Activated B cell treated with CpG ODN at 0.5 μM for 24 hours (primary cell): ENCODE data around the gene EXOC3. TPM values are rescaled to one million over a fixed set of nuclear protein-coding genes. Genes with fewer than 3 reads are reported as not detected.
A peak's percentile ranks its signal among the peaks of the same experiment; 100 is the strongest.

Experiments
- ATAC-seq: fragments of 200-7000 bp; cut with Tn5 transposase; one replicate; pipeline ENCODE4 v1.10.0; 2021; ENCODE audit warnings: low read depth, mild to moderate bottlenecking, moderate library complexity
- CTCF ChIA-PET: fragments of 350-600 bp; sonication (Branson Sonifier 250); formaldehyde crosslinking; loops from one replicate; lab custom pipeline; 2021; ENCODE audit warnings: antibody characterized with exemption; lab: Charles Lee
- POLR2A ChIA-PET: fragments of 350-600 bp; sonication (Branson Sonifier 250); formaldehyde crosslinking; loops from one replicate; lab custom pipeline; 2021; ENCODE audit warnings: antibody characterized with exemption; lab: Charles Lee
- DNase-seq: peaks from one replicate; pipeline ENCODE4 v3.0.0; 2022
- H3K27ac Mint-ChIP-seq: one replicate; pipeline ENCODE4 v1.8.0; 2020; ENCODE audit warnings: mixed read lengths
- H3K27me3 Mint-ChIP-seq: one replicate; pipeline ENCODE4 v1.8.0; 2021; ENCODE audit warnings: mixed read lengths
- H3K36me3 Mint-ChIP-seq: one replicate; pipeline ENCODE4 v1.8.0; 2021; ENCODE audit warnings: low read depth, mixed read lengths
- H3K4me1 Mint-ChIP-seq: one replicate; pipeline ENCODE4 v1.8.0; 2021; ENCODE audit warnings: mixed read lengths
- H3K4me3 Mint-ChIP-seq: one replicate; pipeline ENCODE4 v1.8.0; 2020; ENCODE audit warnings: mild to moderate bottlenecking, mixed read lengths
- H3K9me3 Mint-ChIP-seq: one replicate; pipeline ENCODE4 v1.8.0; 2020; ENCODE audit warnings: mixed read lengths
- intact Hi-C: fragments of 100-400 bp; cut with micrococcal nuclease; formaldehyde crosslinking; loops from one replicate; pipeline ENCODE4 v1.15.1; 2024
- total RNA-seq: library from RNA; stranded (reverse); gene quantifications from 2 replicates; pipeline ENCODE4 v1.2.3, GENCODE V29; 2022
- TF ChIP-seq, protein P1 (sequence below): fragments of 200-600 bp; IDR thresholded peaks from one replicate; pipeline ENCODE4 v1.8.0; 2022; ENCODE audit warnings: antibody characterized with exemption, mild to moderate bottlenecking

The EXOC3 gene
- total RNA-seq, 1 donor from 2014 or later, result 79.6 TPM

DNA sequence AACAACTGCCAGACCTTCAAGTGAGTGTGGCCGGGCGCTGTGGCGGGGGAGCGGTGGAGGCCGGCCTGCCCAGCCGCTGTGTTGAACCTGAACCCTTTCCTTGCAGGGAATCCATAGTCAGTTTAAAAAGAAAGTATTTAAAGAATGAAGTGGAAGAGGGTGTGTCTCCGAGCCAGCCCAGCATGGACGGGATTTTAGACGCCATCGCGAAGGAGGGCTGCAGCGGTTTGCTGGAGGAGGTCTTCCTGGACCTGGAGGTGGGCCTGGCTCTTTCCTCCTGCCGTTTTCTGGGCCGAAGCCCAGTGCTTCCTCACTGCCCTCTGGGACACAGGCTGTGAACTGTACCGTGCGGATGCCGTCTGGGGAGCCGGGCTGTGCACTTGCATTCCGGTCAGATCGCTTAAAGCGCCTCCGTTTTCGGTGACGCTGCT lies 19.1 kb downstream of the EXOC3 start:
- Mint-ChIP-seq H3K27me3 (no peaks in the 10 kb centered on the region), H3K9me3 (no peaks in the 10 kb centered on the region), H3K36me3 (peaks cover 71% of the 10 kb centered on the region), H3K27ac (no peak overlapping the region), H3K4me1 (peaks cover 42% of the 10 kb centered on the region), H3K4me3 (no peak overlapping the region)
- DNase-seq, result peak; percentile 10
- CTCF ChIA-PET, result no interaction called here
- POLR2A ChIA-PET, result interaction anchor here (0.7 kb wide), 1 partner anchor 15 kb away, joined by 5 read pairs; no protein-coding TSS in a partner anchor
- TF ChIP-seq, protein P1, sequence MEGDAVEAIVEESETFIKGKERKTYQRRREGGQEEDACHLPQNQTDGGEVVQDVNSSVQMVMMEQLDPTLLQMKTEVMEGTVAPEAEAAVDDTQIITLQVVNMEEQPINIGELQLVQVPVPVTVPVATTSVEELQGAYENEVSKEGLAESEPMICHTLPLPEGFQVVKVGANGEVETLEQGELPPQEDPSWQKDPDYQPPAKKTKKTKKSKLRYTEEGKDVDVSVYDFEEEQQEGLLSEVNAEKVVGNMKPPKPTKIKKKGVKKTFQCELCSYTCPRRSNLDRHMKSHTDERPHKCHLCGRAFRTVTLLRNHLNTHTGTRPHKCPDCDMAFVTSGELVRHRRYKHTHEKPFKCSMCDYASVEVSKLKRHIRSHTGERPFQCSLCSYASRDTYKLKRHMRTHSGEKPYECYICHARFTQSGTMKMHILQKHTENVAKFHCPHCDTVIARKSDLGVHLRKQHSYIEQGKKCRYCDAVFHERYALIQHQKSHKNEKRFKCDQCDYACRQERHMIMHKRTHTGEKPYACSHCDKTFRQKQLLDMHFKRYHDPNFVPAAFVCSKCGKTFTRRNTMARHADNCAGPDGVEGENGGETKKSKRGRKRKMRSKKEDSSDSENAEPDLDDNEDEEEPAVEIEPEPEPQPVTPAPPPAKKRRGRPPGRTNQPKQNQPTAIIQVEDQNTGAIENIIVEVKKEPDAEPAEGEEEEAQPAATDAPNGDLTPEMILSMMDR, result no peak
- intact Hi-C loops, result no loop called here
- no peak for ATAC-seq

- Mint-ChIP-seq H3K27ac (no peak overlapping the region), H3K36me3 (peaks cover 61% of the 10 kb centered on the region), H3K4me1 (peaks cover 42% of the 10 kb centered on the region), H3K4me3 (no peak overlapping the region), H3K27me3 (no peaks in the 10 kb centered on the region), H3K9me3 (no peaks in the 10 kb centered on the region)
- CTCF ChIA-PET, result no interaction called here
- POLR2A ChIA-PET, result interaction anchor here (0.9 to 1.1 kb wide), 2 partner anchors 67 to 192 kb away, joined by 3 read pairs; no protein-coding TSS in a partner anchor
- intact Hi-C loops, result no loop called here
- ATAC-seq, result no peak
- TF ChIP-seq, protein P1, result no peak
- peak; percentile 1 for DNase-seq
Measured at GRCh38 chr5:463301-463700, 20.3 kb downstream of the EXOC3 start.

- ChIA-PET POLR2A (interaction anchor here (0.9 to 1.2 kb wide), 3 partner anchors 9 to 193 kb away, joined by 3 read pairs; no protein-coding TSS in a partner anchor), CTCF (no interaction called here)
- Mint-ChIP-seq H3K27ac (peak overlapping the region; percentile 13), H3K27me3 (no peaks in the 10 kb centered on the region), H3K4me3 (no peak overlapping the region), H3K36me3 (peaks cover 55% of the 10 kb centered on the region), H3K4me1 (peaks cover 37% of the 10 kb centered on the region), H3K9me3 (no peaks in the 10 kb centered on the region)
- intact Hi-C loops, result loop anchor here (1.0 to 2.0 kb wide), 3 partner anchors 8 to 61 kb away; no protein-coding TSS in a partner anchor
- ATAC-seq, result peak; percentile 95
- TF ChIP-seq, protein P1, result no peak
- DNase-seq, result peak; percentile 61
Measured at GRCh38 chr5:463952-464351, 21.0 kb downstream of the EXOC3 start.

DNA sequence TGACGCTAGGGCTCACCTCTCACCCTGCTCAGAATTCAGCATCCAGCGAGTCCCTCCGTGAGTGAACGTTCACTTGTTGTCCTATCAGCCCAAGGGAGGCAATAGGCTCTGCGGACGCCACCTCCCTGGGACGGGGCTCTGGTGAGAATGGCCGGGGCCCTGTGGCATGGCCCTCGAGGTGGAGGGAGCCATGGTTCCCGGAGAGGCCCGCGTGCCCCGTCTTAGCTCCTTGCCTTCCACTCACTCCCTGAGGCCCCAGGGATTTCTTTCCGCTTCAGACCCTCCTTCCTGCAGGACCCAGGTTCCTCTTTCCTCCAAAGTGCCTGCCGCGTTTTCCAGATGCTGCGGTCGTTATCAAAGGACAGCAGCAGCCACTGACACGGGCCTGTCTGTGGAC lies 21.5 kb downstream of the EXOC3 start:
- H3K27me3 Mint-ChIP-seq, result no peaks in the 10 kb centered on the region
- peaks cover 32% of the 10 kb centered on the region for H3K4me1 Mint-ChIP-seq
- peak overlapping the region; percentile 13 for H3K27ac Mint-ChIP-seq
- ChIA-PET CTCF (no interaction called here), POLR2A (interaction anchor here (0.9 to 1.2 kb wide), 3 partner anchors 9 to 193 kb away, joined by 3 read pairs; no protein-coding TSS in a partner anchor)
- H3K4me3 Mint-ChIP-seq, result no peak overlapping the region
- H3K9me3 Mint-ChIP-seq, result no peaks in the 10 kb centered on the region
- intact Hi-C loops, result loop anchor here (1.0 to 2.0 kb wide), 3 partner anchors 8 to 62 kb away; no protein-coding TSS in a partner anchor
- DNase-seq (no peak), ATAC-seq (no peak)
- TF ChIP-seq, protein P1, result no peak
- H3K36me3 Mint-ChIP-seq, result peaks cover 50% of the 10 kb centered on the region

- CTCF ChIA-PET, result no interaction called here
- peaks cover 44% of the 10 kb centered on the region for H3K36me3 Mint-ChIP-seq
- no peaks in the 10 kb centered on the region for H3K9me3 Mint-ChIP-seq
- H3K4me3 Mint-ChIP-seq, result no peak overlapping the region
- no peaks in the 10 kb centered on the region for H3K27me3 Mint-ChIP-seq
- POLR2A ChIA-PET, result interaction anchor here (1.2 to 1.4 kb wide), 2 partner anchors 8 to 21 kb away, joined by 3 read pairs; no protein-coding TSS in a partner anchor
- no peak for DNase-seq
- peaks cover 28% of the 10 kb centered on the region for H3K4me1 Mint-ChIP-seq
- TF ChIP-seq, protein P1, result no peak
- no peak for ATAC-seq
- H3K27ac Mint-ChIP-seq, result no peak overlapping the region
- intact Hi-C loops, result loop anchor here (1.0 to 2.0 kb wide), 3 partner anchors 7 to 62 kb away; no protein-coding TSS in a partner anchor
Measured at GRCh38 chr5:464843-465590, 22.0 kb downstream of the EXOC3 start.
